Measurements from ENCODE around the gene ZKSCAN5. TPM values are rescaled to one million over a fixed set of nuclear protein-coding genes. Genes with fewer than 3 reads are reported as not detected.
A peak's percentile ranks its signal among the peaks of the same experiment; 100 is the strongest.

Gene ZKSCAN5
- total and polyA plus RNA-seq, 7 donors, result 3.0 to 12.5 (median 7.7) TPM

DNA sequence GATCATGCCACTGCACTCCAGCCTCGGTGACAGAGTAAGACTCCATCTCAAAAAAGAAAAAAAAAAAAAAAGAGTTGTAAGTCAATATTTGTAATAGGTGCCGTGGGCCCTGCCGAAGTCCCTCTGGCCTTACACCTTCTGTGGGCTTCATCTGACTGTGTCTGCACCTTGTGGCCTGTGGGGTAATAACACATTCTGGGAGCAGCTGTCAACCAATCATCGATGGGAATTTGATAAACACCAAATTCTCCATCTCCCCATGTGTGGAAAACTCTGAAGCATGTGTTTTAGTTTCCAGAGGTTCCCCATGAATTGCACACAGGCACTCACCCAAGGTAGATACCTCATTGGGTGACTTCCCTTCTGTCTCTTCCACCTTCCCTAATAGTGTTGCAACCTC lies 15.2 kb upstream of the ZKSCAN5 start:
- peaks cover 15 to 33% (median 23%) of the 10 kb centered on the region in 4 donors for H3K36me3 ChIP-seq
- no peak overlapping the region for H3K27ac ChIP-seq
- H3K4me3 ChIP-seq, result no peak overlapping the region
- no peaks in the 10 kb centered on the region for H3K27me3 ChIP-seq
- WGBS, 2 donors, result 84 to 91% methylated on average over 4 of the region's 4 CpGs
- peak; percentile 48 for DNase-seq
- no peaks in the 10 kb centered on the region for H3K4me1 ChIP-seq
- TF ChIP-seq, protein P1, sequence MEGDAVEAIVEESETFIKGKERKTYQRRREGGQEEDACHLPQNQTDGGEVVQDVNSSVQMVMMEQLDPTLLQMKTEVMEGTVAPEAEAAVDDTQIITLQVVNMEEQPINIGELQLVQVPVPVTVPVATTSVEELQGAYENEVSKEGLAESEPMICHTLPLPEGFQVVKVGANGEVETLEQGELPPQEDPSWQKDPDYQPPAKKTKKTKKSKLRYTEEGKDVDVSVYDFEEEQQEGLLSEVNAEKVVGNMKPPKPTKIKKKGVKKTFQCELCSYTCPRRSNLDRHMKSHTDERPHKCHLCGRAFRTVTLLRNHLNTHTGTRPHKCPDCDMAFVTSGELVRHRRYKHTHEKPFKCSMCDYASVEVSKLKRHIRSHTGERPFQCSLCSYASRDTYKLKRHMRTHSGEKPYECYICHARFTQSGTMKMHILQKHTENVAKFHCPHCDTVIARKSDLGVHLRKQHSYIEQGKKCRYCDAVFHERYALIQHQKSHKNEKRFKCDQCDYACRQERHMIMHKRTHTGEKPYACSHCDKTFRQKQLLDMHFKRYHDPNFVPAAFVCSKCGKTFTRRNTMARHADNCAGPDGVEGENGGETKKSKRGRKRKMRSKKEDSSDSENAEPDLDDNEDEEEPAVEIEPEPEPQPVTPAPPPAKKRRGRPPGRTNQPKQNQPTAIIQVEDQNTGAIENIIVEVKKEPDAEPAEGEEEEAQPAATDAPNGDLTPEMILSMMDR (IDR thresholded peaks at IDR 0.05), result no peak
- peaks cover 0 to 15% (median 12%) of the 10 kb centered on the region in 4 donors for H3K9me3 ChIP-seq
- intact Hi-C loops (cut with DNase I), result no loop called here

GRCh38 chr7:99490878-99491277 lies 13.6 kb upstream of the ZKSCAN5 start:
- Histone ChIP-seq H3K36me3 (peaks cover 23 to 40% (median 34%) of the 10 kb centered on the region in 4 donors), H3K4me3 (no peak overlapping the region), H3K9me3 (peaks cover 0 to 20% (median 17%) of the 10 kb centered on the region in 4 donors), H3K27ac (no peak overlapping the region), H3K27me3 (no peaks in the 10 kb centered on the region), H3K4me1 (no peaks in the 10 kb centered on the region)
- no peak for TF ChIP-seq POLR2AphosphoS5 (IDR thresholded peaks at IDR 0.05)
- no peak for TF ChIP-seq EP300 (IDR thresholded peaks at IDR 0.05)
- no peak for TF ChIP-seq POLR2A (IDR thresholded peaks at IDR 0.05)
- intact Hi-C loops (cut with DNase I), result no loop called here
- WGBS, 2 donors, result 70 to 86% methylated on average over 3 of the region's 3 CpGs
- no peak for DNase-seq

- Histone ChIP-seq H3K27me3 (no peaks in the 10 kb centered on the region), H3K36me3 (peaks cover 32 to 68% (median 44%) of the 10 kb centered on the region in 4 donors), H3K4me3 (no peak overlapping the region), H3K9me3 (peaks cover 0 to 20% (median 17%) of the 10 kb centered on the region in 4 donors), H3K27ac (no peak overlapping the region), H3K4me1 (peaks cover 0 to 18% (median 16%) of the 10 kb centered on the region in 4 donors)
- 98 to 99% methylated on average over 6 of the region's 6 CpGs for WGBS, 2 donors
- no peak for DNase-seq
- TF ChIP-seq POLR2A (IDR thresholded peaks at IDR 0.05), result no peak
- TF ChIP-seq, protein P1 (IDR thresholded peaks at IDR 0.05), result no peak
- no peak for TF ChIP-seq EP300 (IDR thresholded peaks at IDR 0.05)
- intact Hi-C loops (cut with DNase I), result no loop called here
Measured at GRCh38 chr7:99493823-99494222, 10.6 kb upstream of the ZKSCAN5 start.

DNA sequence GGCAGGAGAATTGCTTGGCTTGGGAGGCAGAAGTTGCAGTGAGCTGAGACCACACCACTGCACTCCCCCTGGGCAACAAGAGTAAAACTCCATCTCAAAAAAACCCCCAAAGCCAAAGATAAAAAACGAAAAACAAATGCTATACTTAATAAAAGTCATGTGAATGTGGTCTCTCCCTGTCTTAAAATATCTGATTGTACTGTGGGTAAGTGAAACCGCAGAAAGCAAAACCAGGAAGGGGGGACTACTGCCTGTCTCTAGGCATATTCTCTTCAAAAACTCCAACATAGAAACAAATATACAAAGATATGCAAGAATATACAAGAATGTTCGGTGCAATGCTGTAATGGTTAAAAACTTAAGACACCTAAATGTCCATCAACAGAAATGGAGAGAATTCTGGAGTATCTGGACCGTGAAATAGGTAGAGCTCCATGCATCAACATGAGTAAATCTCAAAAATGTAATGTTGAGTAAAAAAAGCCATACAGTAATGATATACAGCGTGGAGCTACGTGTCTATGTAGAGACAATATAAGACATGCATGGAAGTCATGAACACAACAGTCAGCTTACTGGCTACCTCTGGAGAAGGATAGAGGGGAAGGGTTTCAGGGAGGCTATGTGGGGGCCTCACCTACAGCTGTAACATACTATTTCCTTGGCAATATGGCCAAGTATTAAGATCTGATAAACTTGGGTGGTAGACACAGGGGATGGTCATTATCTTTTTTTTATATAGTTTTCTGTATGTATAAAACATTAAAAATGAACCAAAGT lies 6.5 kb upstream of the ZKSCAN5 start:
- no peak for TF ChIP-seq POLR2AphosphoS5 (IDR thresholded peaks at IDR 0.05)
- TF ChIP-seq POLR2A (IDR thresholded peaks at IDR 0.05), result no peak
- TF ChIP-seq EP300 (IDR thresholded peaks at IDR 0.05), result no peak
- TF ChIP-seq, protein P1 (IDR thresholded peaks at IDR 0.05), result no peak
- no peaks in the 10 kb centered on the region for H3K27me3 ChIP-seq
- peaks cover 0 to 34% (median 28%) of the 10 kb centered on the region in 4 donors for H3K4me1 ChIP-seq
- peaks cover 29 to 57% (median 37%) of the 10 kb centered on the region in 4 donors for H3K36me3 ChIP-seq
- H3K9me3 ChIP-seq, result peaks cover 0 to 19% (median 16%) of the 10 kb centered on the region in 4 donors
- intact Hi-C loops (cut with DNase I), result no loop called here
- DNase-seq, result peak; percentile 10
- 75 to 82% methylated on average over 6 of the region's 6 CpGs for WGBS, 2 donors
- H3K27ac ChIP-seq, result no peak overlapping the region
- H3K4me3 ChIP-seq, result peak overlapping the region in 3 of 4 donors; percentile 83 to 88 (median 85)

DNA sequence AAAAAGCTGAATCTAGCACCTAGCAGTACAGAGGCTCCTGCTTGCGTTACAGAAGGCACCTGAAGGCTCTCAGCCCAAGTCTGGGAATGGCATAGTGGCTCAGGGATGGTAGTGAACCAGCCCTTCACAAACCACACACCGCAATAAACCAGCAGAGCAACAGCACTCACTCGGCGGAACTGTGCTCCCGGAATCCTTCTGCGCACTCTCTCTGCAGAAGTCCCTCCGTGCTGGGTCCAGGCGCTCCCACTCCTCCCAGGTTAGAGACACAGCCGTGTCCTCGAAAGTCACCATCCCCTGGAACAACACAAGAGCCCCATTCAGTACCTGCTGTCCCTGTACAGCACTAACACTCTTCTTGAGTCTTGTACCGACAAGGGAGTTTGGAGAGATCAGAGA lies 5.9 kb upstream of the ZKSCAN5 start:
- Histone ChIP-seq H3K4me3 (peak overlapping the region; percentile 83 to 88 (median 86)), H3K9me3 (peaks cover 0 to 13% (median 11%) of the 10 kb centered on the region in 4 donors), H3K36me3 (peaks cover 24 to 51% (median 31%) of the 10 kb centered on the region in 4 donors), H3K27ac (peak overlapping the region in 1 of 4 donors; percentile 97), H3K27me3 (no peaks in the 10 kb centered on the region), H3K4me1 (peaks cover 0 to 34% (median 28%) of the 10 kb centered on the region in 4 donors)
- no peak for TF ChIP-seq POLR2AphosphoS5 (IDR thresholded peaks at IDR 0.05)
- TF ChIP-seq, protein P1 (IDR thresholded peaks at IDR 0.05), result no peak
- no peak for TF ChIP-seq POLR2A (IDR thresholded peaks at IDR 0.05)
- no peak for TF ChIP-seq EP300 (IDR thresholded peaks at IDR 0.05)
- intact Hi-C loops (cut with DNase I), result no loop called here
- WGBS, 2 donors, result 46 to 62% methylated on average over 11 of the region's 11 CpGs
- peak; percentile 44 for DNase-seq
